Stimulated activated CD8-positive, alpha-beta memory T cell treated with anti-CD3 and anti-CD28 coated beads, Interleukin-12 subunit alpha, Interleukin-12 subunit beta, amount 100 ng/mL, for 24 hours (primary cell): ENCODE results near the gene FOSL1.

ENCODE experiments used
- DNase-seq: peaks from one replicate; pipeline ENCODE4 v3.0.0-alpha.2; 2020; ENCODE audit errors: extremely low read depth

The FOSL1 gene

DNA sequence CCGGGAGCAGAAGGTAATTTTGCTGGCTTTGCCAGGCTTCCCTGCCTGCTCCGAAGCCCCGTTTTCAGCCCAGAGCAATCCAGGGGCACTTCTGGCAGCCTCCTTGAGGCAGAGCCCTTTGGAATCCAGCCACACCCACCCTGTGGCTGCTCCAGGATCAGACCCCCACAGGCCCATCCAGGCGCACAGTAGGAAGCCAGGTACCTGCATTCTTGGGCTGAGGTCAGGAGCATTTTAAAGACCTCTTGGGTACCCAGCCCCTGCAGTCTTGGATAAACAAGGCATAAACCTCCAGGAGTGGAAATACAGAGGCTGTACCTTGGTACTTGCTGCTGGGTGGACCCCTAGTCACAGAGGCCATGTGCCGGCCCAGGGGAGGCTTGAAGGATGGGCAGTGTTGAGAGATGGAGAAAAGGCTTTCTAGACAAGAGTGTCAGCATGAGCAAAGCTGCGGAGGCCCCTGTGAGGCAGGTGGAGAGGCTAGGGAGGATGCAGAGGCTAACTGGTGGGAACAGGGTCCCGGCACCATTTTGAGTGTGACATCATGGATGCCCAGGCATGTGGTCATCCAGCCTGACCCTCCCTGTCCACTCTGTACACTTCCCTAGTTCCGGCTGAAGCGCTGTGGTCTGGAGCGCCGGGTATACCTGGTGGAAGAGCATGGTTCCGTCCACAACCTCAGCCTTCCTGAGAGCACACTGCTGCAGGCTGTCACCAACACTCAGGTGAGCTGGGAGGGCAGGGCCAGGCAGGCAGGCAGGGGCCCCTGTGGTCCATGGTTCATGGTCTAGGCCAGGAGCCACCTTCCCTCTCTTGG is 36.1 kb downstream of the FOSL1 start:
- DNase-seq: no peak

DNA sequence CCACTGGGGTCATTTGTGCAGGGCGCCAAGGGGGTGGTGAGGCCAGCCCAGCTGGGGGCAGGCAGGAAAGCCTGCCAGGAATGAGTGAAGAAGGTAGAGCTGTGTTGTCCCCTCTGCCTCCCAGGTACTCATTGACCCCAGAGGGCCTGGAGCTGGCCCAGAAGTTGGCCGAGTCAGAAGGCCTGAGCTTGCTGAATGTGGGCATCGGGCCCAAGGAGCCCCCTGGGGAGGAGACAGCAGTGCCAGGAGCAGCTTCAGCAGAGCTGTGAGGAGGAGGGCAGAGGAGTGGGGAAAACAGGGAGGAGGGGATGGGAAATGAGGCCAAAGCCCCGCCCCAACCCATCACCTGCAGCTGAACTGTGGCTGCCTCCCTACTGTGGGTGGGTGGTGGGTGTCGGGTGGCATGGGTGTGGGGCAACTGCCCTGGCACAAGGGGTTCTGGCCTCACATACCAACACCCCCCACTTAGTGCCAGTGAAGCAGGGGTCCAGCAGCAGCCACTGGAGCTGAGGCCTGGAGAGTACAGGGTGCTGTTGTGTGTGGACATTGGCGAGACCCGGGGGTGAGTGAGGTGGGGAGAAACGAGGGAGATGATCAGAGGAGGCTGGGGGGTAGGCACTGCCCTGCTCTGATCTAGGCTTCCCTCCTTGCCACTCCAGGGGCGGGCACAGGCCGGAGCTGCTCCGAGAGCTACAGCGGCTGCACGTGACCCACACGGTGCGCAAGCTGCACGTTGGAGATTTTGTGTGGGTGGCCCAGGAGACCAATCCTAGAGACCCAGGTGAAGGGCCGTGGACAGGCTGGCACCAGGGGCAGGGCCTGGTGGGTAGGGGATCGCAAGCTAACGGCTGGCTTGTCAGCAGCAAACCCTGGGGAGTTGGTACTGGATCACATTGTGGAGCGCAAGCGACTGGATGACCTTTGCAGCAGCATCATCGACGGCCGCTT is 37.0 kb downstream of the FOSL1 start:
- no peak for DNase-seq

DNA sequence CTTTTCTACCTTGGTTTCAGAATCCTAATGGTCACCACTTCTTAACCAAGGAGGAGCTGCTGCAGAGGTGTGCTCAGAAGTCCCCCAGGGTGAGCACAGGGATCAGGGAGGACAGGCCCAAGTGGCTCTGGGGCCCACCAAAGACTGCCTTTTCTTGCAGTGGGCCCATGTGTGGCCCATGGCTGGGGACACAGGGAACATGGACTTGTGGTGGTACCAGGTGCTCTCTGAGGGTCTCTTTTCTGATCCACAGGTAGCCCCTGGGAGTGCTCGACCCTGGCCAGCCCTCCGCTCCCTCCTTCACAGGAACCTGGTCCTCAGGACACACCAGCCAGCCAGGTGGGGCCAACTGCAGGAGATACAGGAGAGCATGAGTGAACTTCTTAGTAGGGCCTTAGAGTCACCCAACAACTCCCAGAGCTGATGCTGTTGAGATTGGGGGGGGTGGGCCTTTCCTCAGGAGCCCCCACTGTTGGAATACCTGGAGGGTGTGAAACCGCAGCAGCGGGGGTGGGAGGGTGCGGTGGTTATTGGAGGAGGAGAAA is 37.9 kb downstream of the FOSL1 start:
- DNase-seq: no peak

DNA sequence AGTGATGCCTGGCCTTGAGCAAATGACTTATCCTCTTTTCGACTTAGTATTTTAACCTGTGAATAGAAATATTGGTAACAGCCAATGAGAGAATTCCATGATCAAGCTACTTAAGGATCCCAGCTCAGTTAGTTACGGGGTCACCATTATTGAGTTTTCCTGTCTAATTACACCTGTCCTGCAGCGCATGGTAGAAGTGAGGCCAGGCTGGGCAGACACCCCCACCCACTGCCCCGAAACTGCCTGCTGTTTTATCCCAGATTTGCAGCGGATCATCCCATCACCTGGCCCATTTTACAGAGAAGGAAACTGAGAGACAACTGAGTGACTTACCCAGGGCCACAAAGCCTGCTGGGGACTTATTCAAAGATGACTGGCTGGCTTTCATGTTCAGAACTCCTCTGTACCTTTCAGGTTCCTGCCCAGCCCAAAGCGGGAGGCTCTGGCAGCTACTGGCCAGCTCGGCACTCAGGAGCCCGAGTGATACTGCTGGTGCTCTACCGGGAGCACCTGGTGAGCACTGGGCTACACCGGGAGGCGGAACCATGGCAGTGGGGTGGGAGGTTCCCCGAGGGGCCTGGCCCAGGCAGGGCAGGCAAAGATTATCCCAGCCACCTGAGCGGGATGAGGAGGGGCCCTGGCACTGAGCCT is 38.5 kb downstream of the FOSL1 start:
- no peak for DNase-seq

DNA sequence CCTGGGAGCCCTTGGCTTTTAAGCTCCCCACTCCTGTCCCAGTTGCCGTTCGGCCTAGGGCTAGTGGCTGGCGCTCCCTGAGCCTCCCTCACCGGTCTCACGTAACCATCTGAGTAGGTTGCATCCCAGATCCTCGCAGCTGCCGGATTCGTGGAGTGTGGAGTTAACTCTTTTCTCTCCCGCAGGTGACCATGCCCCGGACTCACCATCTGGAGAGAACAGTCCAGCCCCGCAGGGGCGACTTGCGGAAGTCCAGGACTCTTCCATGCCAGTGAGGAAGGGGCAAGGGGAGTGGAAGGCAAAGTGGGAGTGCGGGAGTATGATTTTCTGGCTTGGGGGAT is 39.1 kb downstream of the FOSL1 start:
- no peak for DNase-seq

DNA sequence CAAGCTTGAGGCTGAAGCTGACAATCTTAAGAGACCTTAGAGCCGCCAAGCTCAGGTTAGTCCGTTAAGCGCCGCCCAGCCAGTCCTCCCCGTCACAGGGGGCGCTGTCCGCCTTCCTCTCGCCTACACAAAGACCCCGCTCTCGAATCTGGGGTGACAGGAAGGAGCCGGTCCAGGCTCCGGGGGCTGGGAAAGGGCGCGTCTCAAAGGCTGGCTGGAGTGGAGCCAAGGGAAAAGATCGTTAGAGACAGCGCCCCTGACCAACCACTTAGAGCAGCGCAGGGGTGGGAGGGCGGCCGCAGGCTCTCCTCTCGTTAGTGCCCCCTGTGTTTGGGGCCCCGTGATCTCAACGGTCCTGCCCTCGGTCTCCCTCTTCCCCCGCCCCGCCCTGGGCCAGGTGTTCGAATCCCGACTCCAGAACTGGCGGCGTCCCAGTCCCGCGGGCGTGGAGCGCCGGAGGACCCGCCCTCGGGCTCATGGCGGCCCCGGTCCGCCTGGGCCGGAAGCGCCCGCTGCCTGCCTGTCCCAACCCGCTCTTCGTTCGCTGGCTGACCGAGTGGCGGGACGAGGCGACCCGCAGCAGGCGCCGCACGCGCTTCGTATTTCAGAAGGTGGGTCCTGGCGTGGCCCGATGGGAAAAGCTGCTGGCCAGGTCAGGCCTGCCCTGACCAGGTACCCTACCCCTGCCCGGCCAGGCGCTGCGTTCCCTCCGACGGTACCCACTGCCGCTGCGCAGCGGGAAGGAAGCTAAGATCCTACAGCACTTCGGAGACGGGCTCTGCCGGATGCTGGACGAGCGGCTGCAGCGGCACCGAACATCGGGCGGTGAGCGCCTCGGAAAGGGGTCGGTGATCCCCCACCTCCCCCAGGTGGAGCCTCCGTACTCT is 39.7 kb downstream of the FOSL1 start, which contains the start of gene MUS81:
MUS81 (plus strand) TSS at position 156 of the 887 bp plus-strand sequence; CDS start at position 477, 321 bp downstream.
- peak; percentile 92 for DNase-seq

DNA sequence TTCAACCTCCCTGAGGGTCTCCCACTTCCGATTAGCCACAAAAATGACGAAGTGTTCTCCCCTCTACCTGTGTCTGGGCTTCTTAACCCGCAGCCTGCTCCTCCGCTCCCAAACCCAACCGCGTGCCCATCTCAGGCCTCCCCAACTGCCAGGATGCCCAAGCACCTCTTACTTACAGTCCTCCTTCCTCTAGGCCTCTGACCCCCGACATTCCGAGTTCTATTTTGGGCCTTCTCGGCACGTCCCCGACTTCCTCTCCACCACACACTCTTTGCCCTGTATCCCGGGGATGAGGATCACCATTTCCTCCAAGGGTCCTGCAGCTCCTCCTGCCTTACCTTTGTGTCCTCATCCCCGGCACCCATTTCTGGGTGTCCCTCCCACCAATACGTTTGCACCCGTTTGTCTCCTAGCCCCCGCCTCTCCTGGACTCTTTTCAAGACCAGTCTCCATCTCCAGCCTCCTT is 40.3 kb downstream of the FOSL1 start:
- DNase-seq: no peak

DNA sequence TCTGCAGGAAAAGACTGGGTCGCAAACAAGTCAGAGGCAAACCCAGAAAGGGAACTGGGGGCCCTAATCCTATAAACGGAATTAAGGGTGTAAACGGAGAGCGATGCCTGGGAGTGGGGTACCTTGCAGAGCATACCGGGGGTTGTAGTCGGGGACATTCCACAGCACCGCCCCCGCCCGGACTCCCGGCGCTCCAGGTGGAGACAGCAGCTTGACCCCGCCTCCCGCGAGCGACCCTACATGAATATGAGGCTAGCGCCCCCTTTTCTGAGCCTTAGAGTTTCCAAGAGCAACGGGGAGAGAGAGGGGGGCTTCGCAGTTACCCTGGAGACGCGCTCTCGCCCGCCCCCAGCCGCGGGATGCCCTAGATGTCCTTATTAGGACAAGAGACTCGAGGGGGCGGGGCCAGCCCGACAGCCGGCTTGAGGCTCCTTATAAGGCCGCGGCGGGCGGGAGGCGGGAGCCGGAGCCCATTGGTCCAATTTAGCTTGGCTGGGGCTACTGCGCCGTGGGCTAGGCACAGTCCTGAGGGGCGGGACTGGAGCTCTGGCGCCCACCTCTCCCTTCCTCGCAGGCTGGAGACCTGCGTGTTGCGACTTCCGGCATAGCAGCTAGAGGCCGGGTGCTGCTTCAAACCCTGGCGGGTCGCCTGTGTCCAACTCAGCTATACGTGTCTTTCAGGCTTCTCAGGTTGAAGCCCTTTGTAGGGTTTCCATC is 40.9 kb downstream of the FOSL1 start:
- peak; percentile 98 for DNase-seq

DNA sequence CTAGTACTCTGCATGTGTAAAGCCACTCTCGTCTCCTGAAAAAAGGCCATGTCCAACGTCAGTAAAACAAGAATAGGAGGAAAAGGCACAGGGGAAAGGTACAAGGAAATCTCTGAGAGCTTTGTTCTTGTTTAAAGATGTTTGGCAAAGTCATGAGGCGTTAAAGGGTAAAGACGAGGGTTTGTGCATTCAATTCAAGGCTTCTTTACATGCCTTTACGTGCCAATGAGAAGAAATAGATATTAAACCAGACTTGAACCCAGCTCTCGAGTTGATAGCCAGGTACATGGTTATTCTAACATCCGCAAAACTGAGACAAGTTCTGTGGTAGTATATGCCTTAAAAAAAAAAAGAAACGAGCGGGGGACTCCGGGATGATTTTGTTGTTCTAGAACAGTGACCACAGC is 41.5 kb downstream of the FOSL1 start:
- DNase-seq: no peak

DNA sequence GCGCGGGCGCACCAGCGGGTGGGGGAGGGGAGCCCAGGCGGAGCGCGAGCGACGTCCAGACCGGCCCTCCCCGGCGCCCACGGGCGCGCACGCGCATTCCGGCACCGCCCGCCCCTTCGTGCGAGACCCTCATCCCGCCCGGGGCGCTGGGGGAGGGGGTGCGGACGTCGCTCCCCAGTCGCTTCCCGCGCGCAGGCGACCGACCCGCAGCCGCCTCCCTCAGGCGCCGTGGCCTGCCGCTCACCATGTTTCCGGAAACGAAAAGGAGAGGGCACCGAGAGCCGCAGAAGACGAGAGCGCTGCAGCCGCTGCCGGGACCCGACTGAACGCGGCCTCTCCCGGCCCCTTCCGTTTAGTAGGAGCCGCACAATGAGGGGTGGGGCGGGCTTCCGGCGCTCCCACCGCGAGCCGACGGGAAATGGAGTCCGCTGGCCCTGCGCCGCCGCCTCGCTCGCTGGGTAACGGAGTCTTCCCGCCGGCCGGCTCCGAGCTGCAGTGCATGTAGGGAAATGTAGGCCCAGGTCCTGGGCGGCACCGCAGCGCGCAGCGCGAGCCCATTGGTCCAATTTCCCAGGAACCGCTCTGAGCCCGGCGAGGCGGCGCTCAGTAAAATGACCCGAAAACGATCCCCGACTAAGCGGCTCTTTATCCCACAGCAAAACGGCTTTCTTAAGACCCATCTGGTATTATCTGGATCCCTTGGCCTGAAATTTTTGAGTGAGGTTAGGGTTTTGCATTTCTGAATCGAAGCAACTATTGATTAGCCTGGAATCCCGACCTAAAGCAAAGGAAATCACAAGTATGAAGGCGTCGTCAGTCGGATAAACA is 42.1 kb downstream of the FOSL1 start, which contains the start of gene CFL1:
CFL1 (minus strand) TSS at position 328 of the 828 bp plus-strand sequence; CDS start at position 247, 81 bp downstream.
- DNase-seq: peak; percentile 95

DNA sequence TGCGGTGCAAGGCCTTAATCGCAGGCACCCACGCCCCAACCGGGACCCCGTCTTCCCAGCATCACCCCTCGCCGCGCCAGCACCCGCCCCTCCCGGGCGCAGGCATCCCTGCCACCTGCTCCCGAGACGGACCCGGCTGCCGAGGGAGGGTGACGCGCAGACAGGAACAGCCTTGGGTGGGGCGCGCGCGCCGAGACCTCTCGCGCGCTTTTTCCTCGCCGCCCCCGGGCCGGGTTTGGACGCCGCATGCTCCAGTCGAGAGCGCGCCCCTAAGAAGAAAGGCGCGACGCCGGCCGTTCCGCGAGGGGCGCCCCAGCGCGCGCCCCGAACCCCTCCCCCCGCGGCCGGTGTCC is 42.7 kb downstream of the FOSL1 start:
- DNase-seq: no peak

DNA sequence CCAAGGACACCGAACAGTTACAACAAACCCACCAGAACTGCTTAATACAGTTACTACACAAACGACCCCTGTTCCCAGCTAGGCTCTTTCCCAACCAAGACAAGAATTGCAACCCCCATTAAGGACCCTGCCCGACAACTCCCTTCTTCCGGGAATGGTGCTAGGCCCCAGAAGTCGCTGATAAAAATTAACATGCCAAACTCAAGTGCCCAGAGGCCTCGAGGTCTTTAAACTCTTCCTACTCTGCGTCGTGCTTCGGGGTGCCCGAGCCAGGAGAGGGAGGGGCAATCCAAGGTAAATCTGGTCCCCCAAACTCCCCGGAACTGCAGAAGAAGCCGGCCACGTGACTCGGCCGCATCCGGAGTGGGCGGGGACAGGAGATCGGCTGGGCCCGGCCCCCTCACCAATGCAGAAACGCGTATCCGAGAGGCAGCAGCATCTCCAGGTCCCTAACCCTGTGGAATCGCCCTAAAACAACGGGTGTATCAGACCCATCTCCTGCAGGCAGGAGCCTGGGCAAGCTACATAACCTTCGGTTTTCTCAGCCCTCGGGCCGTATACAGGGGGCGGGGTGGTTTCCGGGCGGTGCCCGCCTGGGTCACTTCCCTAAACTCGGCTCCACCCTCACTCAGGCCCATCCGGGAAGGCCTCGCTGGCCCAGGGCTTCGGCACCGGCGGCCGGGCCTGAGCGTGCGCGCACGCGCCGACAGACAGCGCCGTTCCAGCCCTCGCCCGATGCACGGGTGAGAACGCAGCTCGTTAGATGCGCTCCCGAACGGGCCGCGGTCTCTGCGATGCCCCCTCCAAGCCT is 43.3 kb downstream of the FOSL1 start:
- peak; percentile 58 for DNase-seq

DNA sequence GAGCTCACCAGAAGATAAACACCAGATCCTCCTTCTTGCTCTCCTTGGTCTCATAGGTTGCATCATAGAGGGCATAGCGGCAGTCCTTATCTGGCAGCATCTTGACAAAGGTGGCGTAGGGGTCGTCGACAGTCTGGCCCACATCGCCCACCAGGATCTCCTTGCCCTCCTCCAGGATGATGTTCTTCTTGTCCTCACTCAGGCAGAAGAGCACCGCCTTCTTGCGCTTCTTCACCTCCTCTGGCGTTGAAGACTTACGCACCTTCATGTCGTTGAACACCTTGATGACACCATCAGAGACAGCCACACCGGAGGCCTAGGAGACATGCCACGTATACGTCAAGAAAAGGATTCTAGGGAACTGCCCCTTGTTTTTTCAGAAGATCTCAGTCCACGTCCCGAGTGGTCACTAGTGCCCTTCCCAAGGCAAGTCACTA is 44.2 kb downstream of the FOSL1 start:
- no peak for DNase-seq

DNA sequence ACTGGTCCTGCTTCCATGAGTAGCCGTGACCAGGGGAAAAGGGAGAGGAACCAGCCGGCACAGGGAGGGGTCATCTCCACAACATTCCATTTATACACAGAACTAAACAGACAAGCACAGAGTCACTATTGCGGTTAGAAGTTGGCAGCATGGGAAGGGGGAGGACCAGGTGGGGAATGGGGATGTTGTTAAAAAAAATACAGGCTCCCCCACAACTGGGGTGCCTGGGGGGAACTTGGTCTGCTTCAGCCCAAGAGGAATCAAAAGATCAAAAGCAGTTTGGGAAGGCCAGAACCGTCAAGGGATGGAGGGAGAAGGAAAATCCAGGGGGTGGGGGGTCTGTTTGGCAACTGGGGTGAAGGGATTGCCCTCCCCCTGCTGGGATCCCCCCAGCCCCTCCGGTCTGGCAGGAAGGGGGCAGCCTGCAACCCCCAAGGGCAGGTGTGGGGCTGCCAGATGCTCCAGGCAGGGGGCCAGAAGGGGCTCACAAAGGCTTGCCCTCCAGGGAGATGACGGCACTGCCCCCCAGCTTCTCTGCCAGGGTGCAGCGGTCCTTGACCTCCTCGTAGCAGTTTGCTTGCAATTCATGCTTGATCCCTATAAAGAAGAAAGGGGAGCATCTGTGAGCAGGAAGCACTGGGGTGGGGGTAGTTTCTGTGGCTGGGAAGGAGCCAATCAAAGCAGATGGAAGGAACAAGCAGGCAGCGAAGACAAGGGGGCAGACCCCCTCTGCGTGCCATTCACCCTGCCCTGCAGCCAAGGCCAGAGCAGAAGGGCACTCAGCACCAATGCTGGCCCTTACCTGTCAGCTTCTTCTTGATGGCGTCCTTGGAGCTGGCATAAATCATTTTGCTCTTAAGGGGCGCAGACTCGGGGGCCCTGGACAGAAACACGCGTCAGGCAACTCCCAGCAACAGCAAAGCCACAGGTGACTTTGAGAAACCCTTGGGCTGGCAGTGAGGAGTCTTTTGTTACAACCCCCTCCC is 45.0 kb downstream of the FOSL1 start:
- DNase-seq: no peak

DNA sequence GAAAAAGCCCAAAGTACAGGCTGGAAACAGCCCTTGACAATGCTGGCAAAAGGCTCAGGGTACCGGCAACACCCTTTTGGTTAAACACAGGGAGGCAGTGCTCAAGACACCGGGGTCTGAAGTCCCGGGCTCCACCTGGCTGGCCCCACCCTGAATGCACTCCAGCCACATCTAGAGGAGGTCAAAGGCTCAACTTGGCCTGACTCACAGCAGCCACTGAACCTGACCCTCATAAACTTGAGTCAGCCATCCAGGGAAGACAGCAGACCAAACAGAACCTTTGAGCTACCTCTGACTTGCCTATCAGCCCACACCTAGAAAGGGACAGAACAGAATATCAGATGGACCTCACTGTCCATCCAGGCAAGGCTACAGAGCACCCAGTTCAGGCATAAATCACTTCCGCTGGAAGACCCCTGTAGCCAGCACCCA is 46.0 kb downstream of the FOSL1 start:
- DNase-seq: no peak

DNA sequence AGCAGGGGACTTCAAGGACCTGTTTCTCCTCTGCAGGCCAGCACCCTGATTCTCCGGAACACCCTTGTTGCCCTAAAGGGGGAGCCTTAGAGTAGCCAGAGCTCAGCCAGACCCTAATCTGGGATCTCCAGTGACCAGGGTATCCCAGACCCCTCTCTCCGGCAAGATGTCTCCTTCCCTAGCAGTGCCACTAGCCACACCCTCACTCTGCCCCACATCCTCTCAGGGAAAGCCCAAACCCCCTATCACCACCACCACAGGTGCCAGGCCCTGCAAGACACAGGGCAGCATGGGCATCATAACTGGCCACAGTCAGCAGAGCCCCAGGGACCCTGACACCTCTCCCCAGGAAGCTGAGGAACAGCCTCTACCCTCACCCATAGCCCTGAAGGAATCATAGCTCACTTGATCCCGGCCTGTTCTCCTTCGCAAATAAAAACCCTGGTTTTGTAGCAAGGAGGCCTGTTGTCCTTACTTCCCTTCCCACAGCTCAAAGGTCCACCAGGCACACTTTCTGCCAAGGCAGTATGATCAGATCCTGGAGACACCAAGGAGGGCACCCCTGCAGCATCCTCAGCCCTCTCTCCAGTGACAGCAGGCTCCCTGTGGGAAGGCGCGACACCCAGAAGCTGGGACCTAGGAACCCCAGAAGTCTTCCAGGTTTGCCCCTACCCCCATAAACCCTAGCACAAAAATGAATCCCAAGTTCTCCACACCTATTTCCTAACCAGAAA is 46.8 kb downstream of the FOSL1 start:
- DNase-seq: no peak
